OCI-M2 (cell line): ENCODE data around the gene DLG2.
"Not testable (repeated sequence)": the region's sequence is repeated elsewhere in the genome, so short reads cannot be mapped to it uniquely, and the experiment has no call there.

Source experiments
- DNase-seq: peaks from one replicate; lab custom pipeline; 2025; ENCODE audit not compliant: unreplicated experiment; lab: John Stamatoyannopoulos, UW

The DLG2 gene

DNA sequence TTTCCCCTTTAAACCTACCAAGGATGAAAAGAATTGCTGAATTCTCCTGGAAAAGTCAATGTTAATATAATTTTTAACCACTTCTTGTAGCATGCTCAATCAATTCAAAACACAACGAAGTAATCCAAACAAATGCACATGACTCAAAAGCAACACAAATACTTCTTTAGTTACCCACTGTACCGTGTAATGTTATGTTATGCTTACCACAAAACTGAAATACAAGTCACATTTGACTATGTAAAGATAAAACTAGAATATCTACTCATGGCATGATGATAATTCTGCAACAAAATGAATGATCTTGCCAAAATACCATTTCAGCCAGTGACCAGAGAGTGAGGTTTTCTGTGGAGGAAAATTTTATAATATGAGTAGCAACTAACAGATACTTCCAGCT lies 587.0 kb downstream of the DLG2 start:
- DNase-seq, result no peak

DNA sequence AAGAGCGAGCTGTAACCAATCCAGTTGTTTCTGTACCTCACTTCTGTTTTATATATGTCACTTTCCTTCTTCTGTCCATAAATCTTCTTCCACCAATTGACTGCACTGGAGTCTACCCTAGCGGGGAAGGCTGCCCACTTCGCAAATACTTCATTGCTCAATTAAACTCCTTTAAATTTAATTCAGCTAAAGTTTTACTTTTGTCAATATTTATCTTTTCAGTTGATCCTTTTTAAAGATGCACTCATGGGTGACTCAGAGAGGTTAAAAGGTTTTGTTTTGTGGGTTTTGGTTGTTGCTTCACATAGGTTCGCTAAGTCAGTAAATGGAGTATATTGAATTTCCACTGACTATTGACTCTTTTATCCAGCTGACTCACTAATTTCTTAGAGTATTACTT lies 597.2 kb downstream of the DLG2 start:
- DNase-seq, result no peak

DNA sequence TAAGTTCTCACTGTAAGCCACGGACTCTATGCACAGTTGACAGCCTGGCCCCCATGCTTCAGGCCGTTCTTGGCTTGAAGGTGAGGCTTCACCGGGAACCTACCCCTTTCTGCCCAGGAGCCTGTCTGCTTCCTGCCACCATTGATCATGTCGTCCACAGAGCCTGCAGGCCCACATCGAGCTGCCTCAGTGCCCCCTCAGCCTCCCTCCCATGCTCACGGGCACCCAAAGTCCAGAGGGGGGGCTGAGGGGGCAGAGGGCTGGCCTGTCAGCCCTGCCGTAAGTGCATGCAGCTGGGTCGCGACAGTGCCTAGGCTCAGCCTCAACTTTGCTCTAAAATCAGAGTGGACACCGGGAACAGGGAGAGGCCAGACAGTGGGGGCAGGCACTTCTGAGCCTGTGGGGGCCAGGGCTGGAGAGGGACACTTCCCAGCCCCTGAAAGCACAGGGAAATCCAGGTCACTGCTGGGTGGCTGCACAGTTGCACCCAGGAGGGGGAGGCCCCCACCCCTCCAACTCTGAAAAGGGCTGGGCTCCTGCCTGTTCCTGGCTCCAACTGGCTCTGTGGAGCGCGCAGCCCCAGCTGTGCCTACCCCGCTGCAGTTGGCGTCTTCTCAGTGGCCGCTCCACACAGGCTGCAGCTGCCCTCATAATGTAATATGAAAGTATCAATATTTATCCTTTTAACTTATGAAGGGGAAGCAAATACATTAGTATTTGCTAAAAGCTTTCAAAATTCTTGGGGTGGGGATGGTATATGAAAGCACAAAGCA lies 598.6 kb downstream of the DLG2 start:
- DNase-seq, result no peak

DNA sequence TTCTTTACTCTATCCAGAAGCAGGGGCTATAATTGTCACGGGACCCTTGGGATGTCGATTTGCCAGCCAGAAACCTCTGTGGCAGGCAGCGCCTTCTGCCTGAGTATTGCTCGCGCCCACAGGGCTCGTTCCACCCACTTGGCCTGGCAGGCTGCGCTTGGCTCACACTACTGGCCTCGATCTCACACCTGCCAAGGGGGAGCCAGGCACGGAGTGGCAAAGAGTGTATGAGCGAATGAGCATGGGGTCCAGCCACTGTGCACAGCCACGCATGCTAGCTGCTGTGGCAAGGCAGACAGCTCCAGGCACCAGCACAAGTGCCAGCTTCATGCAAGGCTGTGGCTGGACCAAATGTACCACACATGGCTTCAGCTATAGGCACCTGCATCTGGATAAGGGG lies 599.8 kb downstream of the DLG2 start:
- DNase-seq, result no peak

DNA sequence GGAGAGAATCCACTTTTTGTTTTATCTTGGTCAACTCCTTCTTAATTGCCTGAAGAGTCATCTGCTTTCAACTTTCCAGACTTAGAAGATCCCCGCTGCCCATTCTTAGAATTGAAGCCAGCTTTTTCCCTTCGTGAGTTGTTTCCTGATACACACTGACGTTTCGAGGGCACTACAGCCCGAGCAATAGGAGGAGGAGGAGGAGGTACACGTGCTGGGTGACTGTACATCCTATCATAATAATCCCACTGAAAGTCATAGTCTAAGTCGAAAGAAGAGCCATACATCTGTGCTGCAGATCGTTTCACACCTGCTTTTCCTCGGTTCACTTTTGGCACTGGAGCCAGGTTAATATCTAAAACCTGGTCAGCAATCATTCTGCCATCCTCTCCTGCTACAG lies 606.1 kb downstream of the DLG2 start:
- no peak for DNase-seq

DNA sequence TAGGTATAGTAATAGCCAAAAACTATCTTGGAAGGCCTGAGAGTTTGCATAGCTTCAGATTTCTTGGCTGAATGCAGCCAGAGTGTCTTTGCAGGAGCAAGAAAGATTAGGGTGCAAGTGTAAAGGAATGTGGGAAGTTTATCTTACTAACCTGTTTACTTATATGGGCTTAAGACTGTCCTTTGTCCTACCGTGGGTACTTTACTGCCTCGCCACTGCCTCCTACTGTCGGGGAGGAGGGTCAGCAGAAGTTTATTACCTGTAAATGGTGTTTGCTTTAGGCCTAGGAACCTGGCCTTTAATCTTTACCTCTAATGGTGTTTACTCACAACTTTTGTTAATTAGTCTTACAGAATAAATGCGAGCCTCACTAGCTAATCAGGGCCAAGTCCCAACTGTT lies 633.8 kb downstream of the DLG2 start:
- no peak for DNase-seq

DNA sequence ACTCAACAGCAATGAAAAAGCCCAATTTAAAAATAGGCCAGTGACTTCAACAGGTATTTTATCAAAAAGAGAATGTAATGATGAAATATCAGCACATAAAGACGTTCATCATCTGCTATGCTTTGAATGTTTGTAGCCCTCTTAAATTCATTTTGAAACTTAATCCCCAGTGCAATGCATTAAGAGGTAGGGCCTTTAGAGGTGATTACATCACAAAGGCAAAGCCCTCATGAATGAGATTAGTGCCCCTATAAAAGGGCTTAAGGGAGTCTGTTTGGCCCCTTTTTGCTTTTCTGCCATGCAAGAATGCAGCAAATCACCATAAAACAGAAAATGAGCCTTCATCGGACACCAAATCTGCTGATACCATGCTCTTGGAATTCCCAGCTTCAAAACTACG lies 637.0 kb downstream of the DLG2 start:
- no peak for DNase-seq

DNA sequence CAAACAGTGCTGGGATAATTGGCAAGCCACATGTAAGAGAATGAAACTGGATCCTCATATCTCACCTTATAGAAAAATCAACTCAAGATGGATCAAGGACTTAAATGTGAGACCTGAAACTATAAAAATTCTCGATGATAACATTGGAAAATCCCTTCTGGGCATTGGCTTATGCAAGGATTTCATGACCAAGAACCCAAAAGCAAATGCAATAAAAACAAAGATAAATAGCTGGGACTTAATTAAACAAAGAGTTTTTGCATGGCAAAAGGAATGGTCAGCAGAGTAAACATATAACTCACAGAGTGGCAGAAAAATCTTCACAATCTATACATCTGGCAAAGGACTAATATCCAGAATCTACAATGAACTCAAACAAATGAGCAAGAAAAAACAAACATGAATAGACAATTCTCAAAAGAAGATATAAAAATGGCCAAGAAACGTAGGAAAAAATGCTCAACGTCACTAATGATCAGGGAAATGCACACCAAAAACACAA lies 639.4 kb downstream of the DLG2 start:
- DNase-seq, result not testable (repeated sequence)

DNA sequence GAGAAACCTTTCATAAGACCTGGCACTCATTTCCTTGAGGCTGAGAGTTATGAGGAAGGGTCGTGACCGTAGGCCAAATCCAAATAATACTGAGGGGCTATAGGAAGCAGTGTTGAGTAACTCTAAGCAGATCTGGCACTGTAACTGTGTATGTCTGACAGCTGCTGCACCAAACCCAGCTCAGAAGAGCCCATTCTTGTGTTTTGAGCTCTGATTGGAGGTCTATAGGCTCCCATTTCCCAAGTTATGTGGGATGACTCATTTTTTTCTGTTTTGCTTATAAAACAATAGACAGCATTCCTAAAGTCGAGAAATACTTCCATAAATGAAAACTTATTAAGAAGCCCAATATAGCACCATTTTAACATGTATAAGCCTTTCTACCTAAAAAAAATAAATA lies 645.8 kb downstream of the DLG2 start:
- no peak for DNase-seq

DNA sequence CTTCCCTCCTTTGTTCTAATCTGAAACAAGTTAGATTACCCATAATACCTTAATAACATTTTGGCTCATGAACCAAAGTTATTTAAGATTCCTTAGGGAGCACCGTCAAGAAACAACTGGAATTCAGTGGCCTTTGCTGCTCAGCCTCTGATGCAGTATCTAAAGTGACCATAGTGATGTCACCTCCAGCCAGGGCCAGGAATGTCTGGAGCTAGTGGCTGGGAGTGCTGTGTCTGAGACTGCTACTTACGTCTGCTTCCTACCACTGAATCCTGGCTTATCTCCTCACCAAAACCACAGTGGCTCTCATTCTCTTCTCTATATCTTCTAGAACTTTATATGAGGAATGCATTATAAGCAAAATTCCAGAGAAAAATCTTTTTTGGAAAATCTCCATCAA lies 658.0 kb downstream of the DLG2 start:
- no peak for DNase-seq

DNA sequence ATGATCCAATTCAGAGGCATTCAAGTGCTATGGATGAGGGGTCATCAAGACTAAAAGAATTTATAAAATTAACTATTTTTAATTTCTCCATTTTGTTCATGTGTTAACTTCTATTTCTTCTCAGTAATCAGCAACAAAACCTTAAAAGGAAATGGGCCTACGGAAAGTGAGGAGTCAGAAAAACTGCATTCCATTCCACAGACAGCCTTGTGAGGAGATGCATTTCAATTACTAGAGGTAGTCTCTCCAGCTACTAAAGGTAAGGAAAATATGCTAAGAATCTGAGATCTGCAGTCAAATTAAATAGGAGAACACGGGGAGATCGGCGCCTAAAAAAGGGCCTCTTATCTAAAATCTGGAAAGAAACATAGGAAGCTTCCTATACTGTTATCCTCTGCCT lies 661.7 kb downstream of the DLG2 start:
- no peak for DNase-seq

DNA sequence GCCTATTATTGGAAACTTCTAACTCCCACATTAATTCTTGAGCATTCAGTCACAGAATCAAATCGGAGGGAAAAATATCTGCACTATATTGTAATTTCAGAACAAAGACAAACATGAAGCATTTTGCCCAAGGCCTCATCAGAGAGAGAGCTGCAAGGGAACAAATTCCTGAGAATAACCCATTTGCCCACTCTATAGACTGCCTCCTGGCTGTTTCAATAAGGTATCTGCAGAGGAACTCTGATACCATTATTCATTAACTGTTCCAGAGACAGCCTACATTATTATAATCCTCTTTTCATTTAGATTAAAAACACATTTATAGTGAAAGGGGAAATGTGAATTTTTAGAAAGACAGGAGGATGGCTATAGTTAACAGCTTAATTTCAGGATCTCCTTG lies 663.9 kb downstream of the DLG2 start:
- DNase-seq, result no peak

DNA sequence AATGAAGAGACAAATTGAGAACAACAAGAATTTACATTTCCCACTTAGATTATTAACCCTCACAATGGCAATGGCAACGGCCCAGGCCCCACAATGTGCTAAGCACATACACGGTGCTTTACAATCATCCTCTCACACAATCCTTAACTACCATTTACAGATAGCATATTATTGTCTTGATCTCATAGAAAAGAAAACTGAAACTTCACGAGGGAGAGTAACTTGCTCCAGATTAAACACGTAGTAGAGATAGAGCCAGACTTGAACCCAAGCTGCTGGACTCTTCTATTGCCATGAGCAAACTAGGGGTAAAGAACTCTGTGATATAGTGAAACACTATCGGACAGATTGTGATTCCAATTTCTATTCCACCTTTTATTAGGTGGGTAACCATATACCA lies 665.1 kb downstream of the DLG2 start:
- DNase-seq, result no peak

DNA sequence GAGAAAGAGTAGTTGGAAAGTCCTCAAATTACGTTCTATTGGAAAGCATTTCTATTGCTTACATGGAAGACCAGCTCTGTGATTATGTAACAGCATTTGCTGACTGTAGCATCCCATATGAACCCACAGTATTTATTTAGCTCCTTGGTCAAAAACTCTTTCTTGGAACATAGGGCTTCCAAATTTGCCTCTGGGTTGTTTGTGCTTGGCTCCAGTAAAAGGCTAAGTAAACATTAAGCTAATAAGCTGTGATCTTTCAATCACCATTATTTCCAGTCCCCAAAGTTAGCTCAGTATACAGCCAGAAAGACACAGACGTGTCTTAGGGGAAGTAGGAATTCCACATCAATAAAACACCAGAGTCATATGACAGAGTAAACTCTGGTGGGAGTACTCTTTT lies 668.8 kb downstream of the DLG2 start:
- no peak for DNase-seq

DNA sequence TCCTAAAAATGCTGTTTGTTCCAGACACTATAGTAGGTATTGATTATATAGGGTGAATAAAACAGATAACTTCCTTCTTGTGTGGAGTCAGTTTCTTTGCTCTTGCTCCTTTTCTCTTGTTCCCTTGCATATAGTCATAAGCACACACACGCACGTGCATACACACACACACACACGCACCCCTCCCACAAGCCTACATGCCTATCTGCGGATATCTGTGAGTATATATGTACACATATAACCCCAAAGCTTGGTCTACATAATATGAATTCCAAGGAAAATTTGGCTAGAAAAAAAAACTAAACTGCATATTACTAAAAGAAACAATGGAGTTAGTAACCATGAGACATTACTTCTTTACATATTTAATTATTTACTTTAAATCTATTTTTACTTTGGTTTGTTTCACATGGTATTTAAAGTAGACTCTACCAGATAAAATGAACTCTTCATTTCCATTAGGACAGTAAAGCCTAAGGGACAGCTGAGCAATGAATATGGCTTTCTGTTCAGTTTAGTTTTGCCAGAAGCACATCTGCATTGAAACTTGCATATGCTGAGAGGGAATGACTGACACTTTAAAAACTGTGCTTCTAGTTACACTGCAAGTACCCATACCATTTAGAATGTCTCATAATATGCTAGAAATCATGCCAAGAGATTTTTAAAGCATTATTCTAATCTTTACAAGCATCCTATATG lies 676.4 kb downstream of the DLG2 start:
- DNase-seq, result no peak

DNA sequence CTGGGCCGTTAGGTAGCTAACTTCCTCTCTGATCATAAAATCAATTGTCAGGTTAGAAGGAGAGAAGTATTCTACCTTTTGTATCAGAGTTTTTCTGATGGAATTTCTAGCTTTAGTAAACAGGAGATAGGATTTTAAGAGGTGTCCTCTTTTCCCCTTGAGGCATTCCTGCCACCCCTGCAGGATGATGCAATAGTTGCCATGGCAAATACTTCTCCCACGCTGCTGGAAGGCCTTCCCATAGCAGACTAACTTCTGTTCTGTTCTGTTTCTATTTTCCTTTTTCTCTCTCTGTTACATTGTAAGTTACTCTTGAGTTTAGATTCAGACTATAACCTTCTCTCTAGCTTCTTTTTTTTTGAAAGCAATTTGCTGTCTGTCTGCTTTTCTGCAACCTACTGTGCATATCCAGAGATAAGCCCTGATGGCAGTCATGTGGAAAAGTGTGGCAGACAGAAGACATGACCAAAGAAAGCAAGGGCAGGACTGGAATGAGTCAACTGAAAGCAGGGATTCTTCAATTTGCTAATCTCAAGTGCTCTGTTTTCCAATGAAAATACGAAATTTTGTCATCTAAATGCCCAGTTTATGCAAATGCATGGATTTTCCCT lies 679.1 kb downstream of the DLG2 start:
- DNase-seq, result no peak

DNA sequence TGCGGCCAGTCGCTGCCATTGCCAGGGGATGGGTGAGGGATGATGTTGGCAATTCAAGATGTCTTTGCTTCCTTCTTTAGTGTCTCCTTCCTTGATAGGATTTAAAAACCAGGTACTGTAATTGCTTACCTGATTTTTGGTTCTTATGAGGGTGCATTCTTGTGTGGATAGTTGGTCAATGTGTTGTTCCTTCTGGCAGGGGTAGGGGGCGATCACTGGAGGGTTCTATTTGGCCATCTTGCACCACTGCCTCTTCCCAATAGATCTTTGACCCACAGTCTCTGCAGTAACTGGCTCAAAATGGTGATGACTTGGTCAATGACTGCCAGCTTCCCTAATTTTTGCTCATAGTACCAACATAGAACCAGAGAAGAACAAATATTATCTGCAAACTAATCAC lies 680.1 kb downstream of the DLG2 start:
- DNase-seq, result no peak

DNA sequence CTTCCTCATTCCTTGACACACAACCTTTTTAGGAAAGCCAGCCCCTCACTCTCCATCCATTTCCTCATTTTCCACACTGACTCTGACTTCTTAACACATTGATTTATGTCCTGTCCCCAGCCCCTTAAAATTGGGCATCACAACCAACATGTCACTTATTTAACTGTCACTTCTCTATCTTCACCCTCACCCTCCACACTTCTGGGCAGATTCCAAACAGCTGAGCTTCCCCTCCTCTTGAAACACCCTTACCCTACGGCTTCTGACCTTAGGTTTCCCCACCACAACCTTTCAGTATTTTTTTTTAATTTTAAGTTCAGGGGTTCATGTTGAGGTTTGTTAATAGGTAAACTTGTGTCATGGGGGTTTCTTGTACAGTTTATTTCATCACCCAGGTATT lies 696.3 kb downstream of the DLG2 start:
- no peak for DNase-seq

DNA sequence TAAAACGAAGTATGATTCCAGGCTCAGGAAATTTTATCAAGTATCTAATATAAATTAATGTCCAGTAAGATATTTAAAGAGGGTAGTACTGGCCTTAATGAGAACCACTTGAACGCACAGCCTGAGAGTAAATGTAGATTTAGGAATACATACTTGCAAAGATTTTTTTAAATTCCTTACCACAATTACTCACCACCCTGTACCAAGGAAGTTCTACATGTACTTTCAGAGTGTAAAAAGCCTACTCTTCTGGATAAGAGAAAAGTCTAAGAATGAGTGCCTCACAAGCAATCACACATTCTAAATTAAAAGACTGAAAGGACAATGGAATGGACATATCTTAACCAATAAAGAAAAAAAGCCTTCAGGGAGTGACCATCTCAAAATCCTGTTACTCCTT lies 697.4 kb downstream of the DLG2 start:
- DNase-seq, result no peak

DNA sequence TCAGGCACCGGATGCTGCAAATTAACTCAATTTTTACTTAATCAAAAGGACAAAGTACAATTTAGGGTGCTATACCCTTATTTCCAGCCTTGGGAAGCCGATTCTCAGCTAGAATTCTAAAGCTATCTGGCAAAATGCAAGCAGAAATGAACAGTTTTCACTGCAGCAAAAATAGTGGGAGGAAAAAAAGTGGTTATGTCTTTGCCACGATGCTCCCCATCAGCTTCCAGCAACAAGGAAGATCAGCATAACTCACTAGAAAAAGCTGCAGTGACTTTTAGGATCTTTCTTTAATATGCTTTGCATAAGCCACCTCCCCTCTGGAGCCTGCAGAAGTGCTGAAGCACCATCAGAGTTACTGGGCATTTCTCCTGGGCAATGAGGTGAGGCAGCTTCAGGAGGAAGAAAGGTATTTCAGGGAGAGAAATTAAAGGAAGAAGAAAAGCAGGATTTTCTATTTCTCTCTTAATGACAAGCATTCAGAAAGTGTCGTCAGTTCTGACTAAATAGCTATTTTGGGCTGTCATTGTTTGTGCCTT lies 702.9 kb downstream of the DLG2 start:
- no peak for DNase-seq

DNA sequence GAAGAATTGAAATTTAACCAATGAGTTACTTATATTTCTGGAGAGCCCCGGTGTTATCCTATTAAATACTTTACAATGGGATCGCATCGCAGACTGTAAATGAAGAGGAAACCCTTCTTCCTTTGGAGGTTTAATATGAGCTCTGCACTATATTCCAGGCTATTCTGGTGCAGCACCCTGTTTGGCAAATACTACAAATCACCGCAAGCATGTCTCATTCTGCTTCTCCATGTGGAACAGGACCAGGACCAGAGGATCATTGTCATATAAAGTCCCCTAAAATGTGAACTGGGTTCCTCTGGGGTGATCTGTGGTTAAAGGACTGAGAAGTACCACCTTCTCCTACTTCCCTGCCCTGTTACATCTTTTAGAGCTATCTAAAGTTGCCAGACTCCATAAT lies 703.7 kb downstream of the DLG2 start:
- no peak for DNase-seq

DNA sequence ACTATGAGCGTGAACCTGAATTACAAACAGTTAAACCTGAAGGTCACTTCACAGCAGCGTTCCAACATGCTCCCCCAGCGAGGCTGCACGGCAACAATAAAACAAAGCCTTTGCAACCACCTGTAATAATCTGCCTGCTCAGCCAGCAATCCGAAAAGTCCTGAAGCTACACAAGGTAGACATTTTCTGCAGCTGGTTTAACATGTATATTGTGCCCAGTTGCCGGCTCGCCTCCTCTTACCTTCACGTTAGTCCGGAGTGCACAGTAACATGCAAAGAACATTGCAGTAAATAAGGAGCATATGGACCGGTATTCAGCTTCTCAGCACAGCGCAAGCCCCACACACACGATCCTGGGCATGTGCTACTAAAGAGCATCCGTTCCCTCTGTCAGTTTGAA lies 704.3 kb downstream of the DLG2 start:
- no peak for DNase-seq
